Measurements from ENCODE around the gene TRIP4.

DNA sequence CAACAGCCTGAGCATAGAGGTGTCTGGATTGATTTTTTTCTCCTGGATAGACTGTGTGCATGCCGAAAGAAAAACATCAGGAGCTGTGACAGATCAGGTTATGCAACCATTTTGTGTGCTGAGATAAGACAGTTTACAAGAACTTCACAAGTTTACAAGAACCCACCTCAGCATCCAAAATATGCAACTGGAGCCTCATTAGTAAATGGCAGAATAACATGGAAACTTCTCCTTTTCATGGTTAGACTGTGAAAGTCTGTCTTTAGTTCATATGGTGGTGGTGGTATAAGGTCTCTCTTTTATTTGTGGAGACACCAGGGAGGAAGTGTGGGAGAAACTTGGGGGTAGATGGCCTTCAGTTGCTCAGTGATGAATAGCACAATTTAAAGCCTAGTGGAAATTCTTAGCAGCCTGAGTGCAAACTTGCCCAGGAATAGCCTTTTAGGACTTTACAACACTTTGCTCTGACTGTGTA, 69.0 kb downstream of the TRIP4 start:
- TF ChIP-seq EGR1 (IDR thresholded peaks at IDR 0.05; ENCODE audit: low read depth) (no peak), POLR2A (IDR thresholded peaks at IDR 0.05; ENCODE audit: borderline replicate concordance, extremely low read depth, insufficient read depth, insufficient read length) (no peak), EZH2phosphoT487 (IDR thresholded peaks at IDR 0.05; ENCODE audit: borderline replicate concordance) (no peak), EZH2 (IDR thresholded peaks at IDR 0.05) (no peak), ELF1 (IDR thresholded peaks at IDR 0.05; ENCODE audit: borderline replicate concordance, low read depth) (no peak), POLR2AphosphoS5 (IDR thresholded peaks at IDR 0.05; ENCODE audit: low read depth, low read length) (no peak), SIN3A (IDR thresholded peaks at IDR 0.05; ENCODE audit: low read depth) (no peak), YY1 (IDR thresholded peaks at IDR 0.05; ENCODE audit: extremely low read depth, insufficient replicate concordance, low read depth, low read length) (no peak), CEBPB (IDR thresholded peaks at IDR 0.05; ENCODE audit: low read depth) (no peak)
- TF ChIP-seq, protein P1, sequence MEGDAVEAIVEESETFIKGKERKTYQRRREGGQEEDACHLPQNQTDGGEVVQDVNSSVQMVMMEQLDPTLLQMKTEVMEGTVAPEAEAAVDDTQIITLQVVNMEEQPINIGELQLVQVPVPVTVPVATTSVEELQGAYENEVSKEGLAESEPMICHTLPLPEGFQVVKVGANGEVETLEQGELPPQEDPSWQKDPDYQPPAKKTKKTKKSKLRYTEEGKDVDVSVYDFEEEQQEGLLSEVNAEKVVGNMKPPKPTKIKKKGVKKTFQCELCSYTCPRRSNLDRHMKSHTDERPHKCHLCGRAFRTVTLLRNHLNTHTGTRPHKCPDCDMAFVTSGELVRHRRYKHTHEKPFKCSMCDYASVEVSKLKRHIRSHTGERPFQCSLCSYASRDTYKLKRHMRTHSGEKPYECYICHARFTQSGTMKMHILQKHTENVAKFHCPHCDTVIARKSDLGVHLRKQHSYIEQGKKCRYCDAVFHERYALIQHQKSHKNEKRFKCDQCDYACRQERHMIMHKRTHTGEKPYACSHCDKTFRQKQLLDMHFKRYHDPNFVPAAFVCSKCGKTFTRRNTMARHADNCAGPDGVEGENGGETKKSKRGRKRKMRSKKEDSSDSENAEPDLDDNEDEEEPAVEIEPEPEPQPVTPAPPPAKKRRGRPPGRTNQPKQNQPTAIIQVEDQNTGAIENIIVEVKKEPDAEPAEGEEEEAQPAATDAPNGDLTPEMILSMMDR (IDR thresholded peaks at IDR 0.05 in 2 of 3, conservative IDR thresholded peaks at IDR 0.05 in 1 of 3; ENCODE audit: borderline replicate concordance in 1 of 3, insufficient read depth in 1 of 3, low read depth in 2 of 3, low read length in 2 of 3): no peak
- TF ChIP-seq, protein P2, sequence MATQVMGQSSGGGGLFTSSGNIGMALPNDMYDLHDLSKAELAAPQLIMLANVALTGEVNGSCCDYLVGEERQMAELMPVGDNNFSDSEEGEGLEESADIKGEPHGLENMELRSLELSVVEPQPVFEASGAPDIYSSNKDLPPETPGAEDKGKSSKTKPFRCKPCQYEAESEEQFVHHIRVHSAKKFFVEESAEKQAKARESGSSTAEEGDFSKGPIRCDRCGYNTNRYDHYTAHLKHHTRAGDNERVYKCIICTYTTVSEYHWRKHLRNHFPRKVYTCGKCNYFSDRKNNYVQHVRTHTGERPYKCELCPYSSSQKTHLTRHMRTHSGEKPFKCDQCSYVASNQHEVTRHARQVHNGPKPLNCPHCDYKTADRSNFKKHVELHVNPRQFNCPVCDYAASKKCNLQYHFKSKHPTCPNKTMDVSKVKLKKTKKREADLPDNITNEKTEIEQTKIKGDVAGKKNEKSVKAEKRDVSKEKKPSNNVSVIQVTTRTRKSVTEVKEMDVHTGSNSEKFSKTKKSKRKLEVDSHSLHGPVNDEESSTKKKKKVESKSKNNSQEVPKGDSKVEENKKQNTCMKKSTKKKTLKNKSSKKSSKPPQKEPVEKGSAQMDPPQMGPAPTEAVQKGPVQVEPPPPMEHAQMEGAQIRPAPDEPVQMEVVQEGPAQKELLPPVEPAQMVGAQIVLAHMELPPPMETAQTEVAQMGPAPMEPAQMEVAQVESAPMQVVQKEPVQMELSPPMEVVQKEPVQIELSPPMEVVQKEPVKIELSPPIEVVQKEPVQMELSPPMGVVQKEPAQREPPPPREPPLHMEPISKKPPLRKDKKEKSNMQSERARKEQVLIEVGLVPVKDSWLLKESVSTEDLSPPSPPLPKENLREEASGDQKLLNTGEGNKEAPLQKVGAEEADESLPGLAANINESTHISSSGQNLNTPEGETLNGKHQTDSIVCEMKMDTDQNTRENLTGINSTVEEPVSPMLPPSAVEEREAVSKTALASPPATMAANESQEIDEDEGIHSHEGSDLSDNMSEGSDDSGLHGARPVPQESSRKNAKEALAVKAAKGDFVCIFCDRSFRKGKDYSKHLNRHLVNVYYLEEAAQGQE (IDR thresholded peaks at IDR 0.05; ENCODE audit: low read depth): no peak
- TF ChIP-seq, protein P3, sequence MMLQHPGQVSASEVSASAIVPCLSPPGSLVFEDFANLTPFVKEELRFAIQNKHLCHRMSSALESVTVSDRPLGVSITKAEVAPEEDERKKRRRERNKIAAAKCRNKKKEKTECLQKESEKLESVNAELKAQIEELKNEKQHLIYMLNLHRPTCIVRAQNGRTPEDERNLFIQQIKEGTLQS (IDR thresholded peaks at IDR 0.05): no peak
- TF ChIP-seq, protein P4, sequence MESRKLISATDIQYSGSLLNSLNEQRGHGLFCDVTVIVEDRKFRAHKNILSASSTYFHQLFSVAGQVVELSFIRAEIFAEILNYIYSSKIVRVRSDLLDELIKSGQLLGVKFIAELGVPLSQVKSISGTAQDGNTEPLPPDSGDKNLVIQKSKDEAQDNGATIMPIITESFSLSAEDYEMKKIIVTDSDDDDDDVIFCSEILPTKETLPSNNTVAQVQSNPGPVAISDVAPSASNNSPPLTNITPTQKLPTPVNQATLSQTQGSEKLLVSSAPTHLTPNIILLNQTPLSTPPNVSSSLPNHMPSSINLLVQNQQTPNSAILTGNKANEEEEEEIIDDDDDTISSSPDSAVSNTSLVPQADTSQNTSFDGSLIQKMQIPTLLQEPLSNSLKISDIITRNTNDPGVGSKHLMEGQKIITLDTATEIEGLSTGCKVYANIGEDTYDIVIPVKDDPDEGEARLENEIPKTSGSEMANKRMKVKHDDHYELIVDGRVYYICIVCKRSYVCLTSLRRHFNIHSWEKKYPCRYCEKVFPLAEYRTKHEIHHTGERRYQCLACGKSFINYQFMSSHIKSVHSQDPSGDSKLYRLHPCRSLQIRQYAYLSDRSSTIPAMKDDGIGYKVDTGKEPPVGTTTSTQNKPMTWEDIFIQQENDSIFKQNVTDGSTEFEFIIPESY (IDR thresholded peaks at IDR 0.05; ENCODE audit: extremely low read depth, insufficient replicate concordance, low read length): no peak

Data from HCT116 (cell line).